GM12878 (cell line): ENCODE results near the gene CEP120. TPM values are rescaled to one million over a fixed set of nuclear protein-coding genes. Genes with fewer than 3 reads are reported as not detected.

ENCODE experiments used
- ATAC-seq: fragments of 200-7000 bp; cut with Tn5 transposase; 3 replicates; pipeline ENCODE4 v1.9.1; 2020; ENCODE audit warnings: mild to moderate bottlenecking, moderate library complexity
- BruUV-seq: library from RNA; stranded (reverse); fragments of 400-500 nt; replicated peaks from 2 replicates; lab custom pipeline; 2021; lab: Mats Ljungman, UMichigan
- CTCF ChIA-PET: fragments of 300-600 bp; sonication (Branson Sonifier 250); formaldehyde crosslinking; extraction: SDS; loops from one replicate; lab custom pipeline; 2021; ENCODE audit warnings: inconsistent platforms; lab: Yijun Ruan, JAX
- POLR2A ChIA-PET: fragments of 350-600 bp; formaldehyde crosslinking; extraction: SDS; loops from one replicate; lab custom pipeline; 2021; ENCODE audit warnings: inconsistent platforms; lab: Charles Lee
- RAD21 ChIA-PET: fragments of 300-600 bp; sonication (Branson Sonifier 250); formaldehyde crosslinking; loops from one replicate; lab custom pipeline; 2023; ENCODE audit warnings: antibody characterized with exemption; ENCODE audit not compliant: unreplicated experiment; lab: Charles Lee
- SMC1A ChIA-PET: fragments of 300-600 bp; sonication (Branson Sonifier 250); formaldehyde crosslinking; loops from one replicate; lab custom pipeline; 2023; ENCODE audit not compliant: unreplicated experiment, uncharacterized antibody; lab: Charles Lee
- DNase-seq: peaks from one replicate; pipeline ENCODE4 v3.0.0-alpha.2; 2011; ENCODE audit warnings: low read depth, low spot score
- FAIRE-seq: peaks from 3 replicates; lab custom pipeline; 2011; peaks lifted over from hg19 to GRCh38; lab: Jason Lieb, UNC
- H2AFZ ChIP-seq: 2 replicates; pipeline ENCODE4 v1.6.0; 2011; ENCODE audit warnings: low read depth, low read length, control low read depth; ENCODE audit not compliant: control insufficient read depth
- H3K27ac ChIP-seq: 2 replicates; pipeline ENCODE4 v1.5.1; 2011; ENCODE audit warnings: control low read depth; ENCODE audit not compliant: control insufficient read depth, insufficient read depth
- H3K27me3 ChIP-seq, 2 experiments: replicated peaks in 1 of 2; 2 replicates each; pipeline versions ENCODE4 v1.6.0 to v1.6.1; 2011; ENCODE audit warnings: low read length in 1 of 2; ENCODE audit not compliant: control insufficient read depth in 2 of 2, insufficient read depth in 2 of 2
- H3K36me3 ChIP-seq, 2 experiments: 2 replicates each; pipeline ENCODE4 v1.5.1; 2011; ENCODE audit warnings: low read length in 1 of 2; ENCODE audit not compliant: control insufficient read depth in 2 of 2, insufficient read depth in 2 of 2
- H3K4me1 ChIP-seq: 2 replicates; pipeline ENCODE4 v1.6.1; 2011; ENCODE audit warnings: mild to moderate bottlenecking, low read length, moderate library complexity, mixed read lengths; ENCODE audit not compliant: control insufficient read depth, insufficient read depth
- H3K4me2 ChIP-seq: 2 replicates; pipeline ENCODE4 v1.6.0; 2011; ENCODE audit warnings: control low read depth; ENCODE audit not compliant: control insufficient read depth, insufficient read depth
- H3K4me3 ChIP-seq: fragments of 200-600 bp; sonication (generic); 2 replicates; pipeline ENCODE4 v1.5.1; 2016
- H3K79me2 ChIP-seq: 2 replicates; pipeline ENCODE4 v1.6.0; 2011; ENCODE audit warnings: low read length; ENCODE audit not compliant: control insufficient read depth, insufficient read depth
- H3K9ac ChIP-seq: 2 replicates; pipeline ENCODE4 v1.8.0; 2011; ENCODE audit warnings: low read length, control low read depth, mixed read lengths; ENCODE audit not compliant: control insufficient read depth, insufficient read depth
- H3K9me3 ChIP-seq: replicated peaks from 3 replicates; pipeline ENCODE4 v1.5.1; 2011; ENCODE audit warnings: mild to moderate bottlenecking, low read length; ENCODE audit not compliant: control insufficient read depth, insufficient read depth
- H4K20me1 ChIP-seq: 2 replicates; pipeline ENCODE4 v1.6.0; 2011; ENCODE audit not compliant: control insufficient read depth, insufficient read depth
- CBX3 ChIP-seq: fragments of 200-600 bp; sonication (generic); IDR thresholded peaks from 2 replicates; pipeline ENCODE4 v1.6.1; 2016; ENCODE audit warnings: low read depth, borderline replicate concordance
- CBX5 ChIP-seq: sonication (generic); IDR thresholded peaks from 2 replicates; pipeline ENCODE4 v1.6.1; 2016; ENCODE audit warnings: low read depth, moderate library complexity, mild to moderate bottlenecking, inconsistent platforms
- ETV6 ChIP-seq, 2 experiments: fragments of 450-650 bp in 1 of 2; IDR thresholded peaks in 1 of 2; conservative IDR thresholded peaks in 1 of 2; 2 replicates each; pipeline ENCODE4 v1.6.1; 2014; ENCODE audit warnings: antibody characterized with exemption in 1 of 2, borderline replicate concordance in 1 of 2, low read depth in 1 of 2, mild to moderate bottlenecking in 1 of 2, moderate library complexity in 1 of 2
- GABPA ChIP-seq: IDR thresholded peaks from 2 replicates; pipeline ENCODE4 v1.6.1; 2014; ENCODE audit warnings: antibody characterized with exemption, low read depth, mild to moderate bottlenecking, inconsistent platforms
- IKZF2 ChIP-seq, 2 experiments: fragments of 450-650 bp; IDR thresholded peaks; 2 replicates each; pipeline ENCODE4 v1.6.1; 2017; ENCODE audit warnings: mild to moderate bottlenecking in 2 of 2, moderate library complexity in 2 of 2
- KLF5 ChIP-seq: fragments of 450-650 bp; IDR thresholded peaks from 2 replicates; pipeline ENCODE4 v1.6.1; 2014; ENCODE audit warnings: mild to moderate bottlenecking; ENCODE audit not compliant: partially characterized antibody
- MTA2 ChIP-seq: fragments of 450-650 bp; IDR thresholded peaks from 2 replicates; pipeline ENCODE4 v1.6.1; 2016; ENCODE audit warnings: low read depth, mild to moderate bottlenecking, moderate library complexity
- MYB ChIP-seq: fragments of 150-350 bp; IDR thresholded peaks from 2 replicates; pipeline ENCODE4 v1.6.1; 2014; ENCODE audit warnings: mild to moderate bottlenecking, low read depth, low read length, borderline replicate concordance
- NR2C2 ChIP-seq: IDR thresholded peaks from 2 replicates; pipeline ENCODE4 v1.6.1; 2011; ENCODE audit warnings: borderline replicate concordance, low read depth; ENCODE audit not compliant: control insufficient read depth, insufficient read length
- RAD51 ChIP-seq: fragments of 450-650 bp; IDR thresholded peaks from 2 replicates; pipeline ENCODE4 v1.6.1; 2016; ENCODE audit warnings: moderate library complexity, mild to moderate bottlenecking, inconsistent platforms
- TARDBP ChIP-seq: IDR thresholded peaks from 2 replicates; pipeline ENCODE4 v1.6.1; 2016; ENCODE audit warnings: borderline replicate concordance
- ZZZ3 ChIP-seq: IDR thresholded peaks from 2 replicates; pipeline ENCODE4 v1.6.1; 2011; ENCODE audit warnings: low read depth; ENCODE audit not compliant: control insufficient read depth, insufficient read length
- WGBS: methylation state at CpG from one replicate; pipeline ENCODE4 v1.1.6; 2016; ENCODE audit warnings: low lambda C conversion rate; ENCODE audit not compliant: insufficient replicate concordance, insufficient coverage; ENCODE audit errors: missing lambda C conversion rate; 5-methylcytosine and 5-hydroxymethylcytosine counted together
- in situ Hi-C: fragments of 300-500 bp; cut with MboI; formaldehyde crosslinking; loops from 9 replicates; pipeline ENCODE4 v1.14.3; 2018; ENCODE audit warnings: mixed read lengths
- intact Hi-C: fragments of 100-400 bp; cut with micrococcal nuclease; formaldehyde crosslinking; loops from one replicate; pipeline ENCODE4 v1.14.2; 2022; ENCODE audit not compliant: unreplicated experiment
- polyA plus RNA-seq, 11 experiments: library from polyadenylated mRNA; depleted of rRNA in 4 of 11; unstranded in 6 of 11; stranded (reverse) in 5 of 11; fragments of >200 nt; fragmentation: Nextera tagmentation in 4 of 11; fragmentation: Illumina TruSeq in 1 of 11; extraction: Ambion mirVana in 4 of 11; extraction: Trizol in 1 of 11; gene quantifications; 1 replicate in 1 of 11; 2 replicates in 10 of 11; pipeline versions ENCODE4 v1.2.1 to v1.2.3, GENCODE V29; 2011 to 2016; ENCODE audit warnings: inconsistent platforms in 2 of 11, missing spikeins in 2 of 11, low read depth in 1 of 11
- total RNA-seq, 4 experiments: library from RNA; depleted of rRNA in 3 of 4; stranded (reverse); fragments of >200 nt in 3 of 4; fragmentation: Illumina TruSeq in 1 of 4; extraction: Trizol in 1 of 4; gene quantifications; 2 replicates each; pipeline versions ENCODE4 v1.2.1 to v1.2.3, GENCODE V29; 2013 to 2021
- TF ChIP-seq, protein P1 (sequence below): IDR thresholded peaks from 2 replicates; pipeline ENCODE4 v1.6.1; 2011; ENCODE audit warnings: borderline replicate concordance, low read depth, mild to moderate bottlenecking, moderate library complexity, mixed read lengths, low read length; ENCODE audit not compliant: insufficient read depth; ENCODE audit errors: extremely low read length
- TF ChIP-seq, protein P2 (sequence below): fragments of 450-650 bp; IDR thresholded peaks from 2 replicates; pipeline ENCODE4 v1.6.1; 2017; ENCODE audit warnings: mild to moderate bottlenecking, moderate library complexity

CEP120 gene
- total and polyA plus RNA-seq, 10 of the 15 experiments (the other 5 are each of a cell fraction or from before 2014, with no cell fraction given) = 4.1 to 23.0 (median 13.1) TPM

DNA sequence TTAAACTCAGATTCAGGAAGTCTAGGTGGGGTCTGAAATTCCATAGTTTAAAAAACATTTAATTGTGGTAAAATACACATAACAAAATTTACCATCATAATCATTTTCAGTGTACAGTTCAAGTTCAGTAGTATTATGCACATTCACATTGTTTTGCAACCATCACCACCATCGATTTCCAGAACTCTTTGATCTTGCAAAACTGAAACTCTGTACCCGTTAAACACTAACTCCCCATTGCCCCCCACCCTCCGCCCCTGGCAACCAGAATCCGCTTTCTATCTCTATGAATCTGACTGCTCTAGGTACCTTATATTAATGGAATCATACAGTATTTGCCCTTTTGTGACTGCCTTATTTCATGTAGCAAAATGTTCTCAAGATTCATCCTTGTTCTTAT lies 117.5 kb downstream of the CEP120 start:
- H3K9ac ChIP-seq = no peak overlapping the region
- FAIRE-seq = no peak
- ChIA-PET RAD21 (no interaction called here), POLR2A (no interaction called here), CTCF (no interaction called here), SMC1A (no interaction called here)
- no peak for DNase-seq
- no peak overlapping the region for H3K27ac ChIP-seq
- H3K79me2 ChIP-seq = no peaks in the 10 kb centered on the region
- 13% methylated on average over 4 of the region's 4 CpGs for WGBS
- H4K20me1 ChIP-seq = no peaks in the 10 kb centered on the region
- no peaks in the 10 kb centered on the region for H3K4me1 ChIP-seq
- H2AFZ ChIP-seq = no peak overlapping the region
- BruUV-seq = no TSS peak
- no peaks in the 10 kb centered on the region for H3K36me3 ChIP-seq
- no peaks in the 10 kb centered on the region; the same call in 2 of the 3 replicates for H3K9me3 ChIP-seq
- no peak overlapping the region for H3K4me3 ChIP-seq
- intact Hi-C loops (no loop called here), in situ Hi-C loops (no loop called here)
- H3K4me2 ChIP-seq = no peak overlapping the region
- TF ChIP-seq ETV6 (conservative IDR thresholded peaks at IDR 0.05 in 1 of 2, IDR thresholded peaks at IDR 0.05 in 1 of 2; ENCODE audit: borderline replicate concordance in 1 of 2, low read depth in 1 of 2) (no peak), NR2C2 (no peak), ZZZ3 (no peak), TARDBP (no peak), GABPA (no peak), MYB (no peak), KLF5 (no peak), CBX5 (no peak)
- no peaks in the 10 kb centered on the region for H3K27me3 ChIP-seq
- ATAC-seq = no peak

- no peak overlapping the region for H2AFZ ChIP-seq
- H3K9me3 ChIP-seq = no peaks in the 10 kb centered on the region; the same call in 1 of the 3 replicates
- ChIA-PET CTCF (no interaction called here), SMC1A (no interaction called here), RAD21 (no interaction called here), POLR2A (no interaction called here)
- no peak overlapping the region for H3K9ac ChIP-seq
- H3K4me1 ChIP-seq = no peaks in the 10 kb centered on the region
- ATAC-seq (no peak), FAIRE-seq (no peak), DNase-seq (no peak)
- H3K4me2 ChIP-seq = no peak overlapping the region
- intact Hi-C loops (no loop called here), in situ Hi-C loops (no loop called here)
- H3K36me3 ChIP-seq = no peaks in the 10 kb centered on the region
- H3K27ac ChIP-seq = no peak overlapping the region
- no peak overlapping the region for H3K4me3 ChIP-seq
- BruUV-seq = no TSS peak
- H3K79me2 ChIP-seq = no peaks in the 10 kb centered on the region
- no peaks in the 10 kb centered on the region; a peak in 1 of 4 replicates for H3K27me3 ChIP-seq
- H4K20me1 ChIP-seq = no peaks in the 10 kb centered on the region
- TF ChIP-seq MTA2 (no peak), RAD51 (no peak), IKZF2 (IDR thresholded peaks at IDR 0.05) (no peak), CBX3 (no peak), KLF5 (no peak)
- TF ChIP-seq, protein P1, sequence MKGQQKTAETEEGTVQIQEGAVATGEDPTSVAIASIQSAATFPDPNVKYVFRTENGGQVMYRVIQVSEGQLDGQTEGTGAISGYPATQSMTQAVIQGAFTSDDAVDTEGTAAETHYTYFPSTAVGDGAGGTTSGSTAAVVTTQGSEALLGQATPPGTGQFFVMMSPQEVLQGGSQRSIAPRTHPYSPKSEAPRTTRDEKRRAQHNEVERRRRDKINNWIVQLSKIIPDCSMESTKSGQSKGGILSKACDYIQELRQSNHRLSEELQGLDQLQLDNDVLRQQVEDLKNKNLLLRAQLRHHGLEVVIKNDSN = no peak
- TF ChIP-seq, protein P2, sequence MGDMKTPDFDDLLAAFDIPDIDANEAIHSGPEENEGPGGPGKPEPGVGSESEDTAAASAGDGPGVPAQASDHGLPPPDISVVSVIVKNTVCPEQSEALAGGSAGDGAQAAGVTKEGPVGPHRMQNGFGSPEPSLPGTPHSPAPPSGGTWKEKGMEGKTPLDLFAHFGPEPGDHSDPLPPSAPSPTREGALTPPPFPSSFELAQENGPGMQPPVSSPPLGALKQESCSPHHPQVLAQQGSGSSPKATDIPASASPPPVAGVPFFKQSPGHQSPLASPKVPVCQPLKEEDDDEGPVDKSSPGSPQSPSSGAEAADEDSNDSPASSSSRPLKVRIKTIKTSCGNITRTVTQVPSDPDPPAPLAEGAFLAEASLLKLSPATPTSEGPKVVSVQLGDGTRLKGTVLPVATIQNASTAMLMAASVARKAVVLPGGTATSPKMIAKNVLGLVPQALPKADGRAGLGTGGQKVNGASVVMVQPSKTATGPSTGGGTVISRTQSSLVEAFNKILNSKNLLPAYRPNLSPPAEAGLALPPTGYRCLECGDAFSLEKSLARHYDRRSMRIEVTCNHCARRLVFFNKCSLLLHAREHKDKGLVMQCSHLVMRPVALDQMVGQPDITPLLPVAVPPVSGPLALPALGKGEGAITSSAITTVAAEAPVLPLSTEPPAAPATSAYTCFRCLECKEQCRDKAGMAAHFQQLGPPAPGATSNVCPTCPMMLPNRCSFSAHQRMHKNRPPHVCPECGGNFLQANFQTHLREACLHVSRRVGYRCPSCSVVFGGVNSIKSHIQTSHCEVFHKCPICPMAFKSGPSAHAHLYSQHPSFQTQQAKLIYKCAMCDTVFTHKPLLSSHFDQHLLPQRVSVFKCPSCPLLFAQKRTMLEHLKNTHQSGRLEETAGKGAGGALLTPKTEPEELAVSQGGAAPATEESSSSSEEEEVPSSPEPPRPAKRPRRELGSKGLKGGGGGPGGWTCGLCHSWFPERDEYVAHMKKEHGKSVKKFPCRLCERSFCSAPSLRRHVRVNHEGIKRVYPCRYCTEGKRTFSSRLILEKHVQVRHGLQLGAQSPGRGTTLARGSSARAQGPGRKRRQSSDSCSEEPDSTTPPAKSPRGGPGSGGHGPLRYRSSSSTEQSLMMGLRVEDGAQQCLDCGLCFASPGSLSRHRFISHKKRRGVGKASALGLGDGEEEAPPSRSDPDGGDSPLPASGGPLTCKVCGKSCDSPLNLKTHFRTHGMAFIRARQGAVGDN = no peak
Measured at GRCh38 chr5:123304777-123305316, 118.4 kb downstream of the CEP120 start.
